ENCODE measurements around the gene NGF. TPM values are rescaled to one million over a fixed set of nuclear protein-coding genes. Genes with fewer than 3 reads are reported as not detected.

NGF gene
- total and polyA plus RNA-seq, 2 of the 8 experiments (the other 6 are each of a cell fraction or from before 2014, with no cell fraction given), result 1.6 TPM; not detected in 1

- TF ChIP-seq CHD7 (IDR thresholded peaks at IDR 0.05; ENCODE audit: insufficient replicate concordance, low read length), result no peak
- no peak for TF ChIP-seq EP300 (IDR thresholded peaks at IDR 0.05; ENCODE audit: borderline replicate concordance in 1 of 2, low read depth in 2 of 2, low read length in 2 of 2)
- no peak for TF ChIP-seq BACH1 (IDR thresholded peaks at IDR 0.05; ENCODE audit: low read length)
- TF ChIP-seq BRCA1 (IDR thresholded peaks at IDR 0.05; ENCODE audit: low read depth, low read length), result no peak
- no peak for TF ChIP-seq SUZ12 (IDR thresholded peaks at IDR 0.05; ENCODE audit: low read length)
- no peak for TF ChIP-seq ASH2L (IDR thresholded peaks at IDR 0.05; ENCODE audit: low read length)
These were observed 17.0 kb upstream of the NGF start (continued) for GRCh38 chr1:115355069-115355468.

Measured in H1 (cell line).